OCI-LY3 (cell line): ENCODE measurements around the gene LPAR3.

Source experiments
- CTCF ChIP-seq: fragments of 200-600, 300-600 bp; sonication (generic); IDR thresholded peaks from 2 replicates; pipeline ENCODE4 v1.5.1; 2014; ENCODE audit warnings: antibody characterized with exemption, low read length, low read depth
- EZH2phosphoT487 ChIP-seq: fragments of 200-600 bp; shearing (Covaris generic); IDR thresholded peaks from 2 replicates; pipeline ENCODE4 v1.6.1; 2018; ENCODE audit warnings: antibody characterized with exemption, mixed run types, low read depth

- TF ChIP-seq CTCF (no peak), EZH2phosphoT487 (no peak)
Measured at GRCh38 chr1:84856726-84857270, 36.2 kb downstream of the LPAR3 start.
